ENCODE results near the gene DFFA.
"Not testable (repeated sequence)": the region's sequence is repeated elsewhere in the genome, so short reads cannot be mapped to it uniquely, and the experiment has no call there.

The DFFA gene

DNA sequence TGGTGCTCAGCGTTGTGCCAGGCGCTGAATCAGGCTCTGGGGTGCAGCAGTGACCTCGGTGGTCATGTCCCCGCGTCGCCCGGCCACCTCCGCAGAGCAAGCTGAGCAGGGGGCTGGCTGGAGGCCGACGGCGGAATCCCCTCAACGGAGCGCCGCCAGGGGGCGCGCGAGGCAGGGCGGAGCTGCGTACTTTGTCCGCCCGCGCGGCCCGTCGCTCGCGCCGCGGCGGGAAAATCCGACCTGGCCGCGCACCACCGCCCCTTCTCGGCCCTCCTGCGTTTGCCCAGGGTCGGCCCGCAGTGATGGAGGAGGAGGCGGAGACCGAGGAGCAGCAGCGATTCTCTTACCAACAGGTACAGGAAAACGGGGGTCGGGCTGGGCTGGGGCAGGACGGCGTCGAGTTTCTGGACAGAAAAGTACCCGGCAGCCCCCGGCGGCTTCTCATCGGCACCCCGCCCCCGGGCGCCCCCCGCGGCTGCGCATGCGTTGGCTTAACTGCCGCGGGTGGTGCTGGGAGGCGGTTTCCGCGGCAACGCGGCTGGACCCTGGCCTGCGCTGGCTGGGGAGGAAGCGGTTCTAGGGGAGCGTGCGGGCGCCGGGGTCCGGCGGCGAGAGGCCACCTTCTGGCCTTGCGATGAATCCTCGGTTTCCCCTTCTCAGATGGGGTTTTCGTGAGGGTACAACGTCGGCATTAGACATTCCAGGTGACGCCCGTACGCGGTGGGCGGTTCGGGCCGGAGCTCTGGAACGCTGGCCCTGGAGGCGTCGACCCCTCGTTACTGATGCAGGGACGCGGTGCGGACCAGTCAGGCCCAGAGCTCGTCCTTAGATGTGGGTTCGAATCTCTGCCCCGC is 41.9 kb downstream of the DFFA start, which contains the start of gene CENPS:
Gene CENPS (plus strand): TSS at position 218 of the 854 bp plus-strand sequence. CDS start 85 bp downstream, at position 303.
- peak; percentile 70 for DNase-seq (ENCODE audit: low read depth)

DNA sequence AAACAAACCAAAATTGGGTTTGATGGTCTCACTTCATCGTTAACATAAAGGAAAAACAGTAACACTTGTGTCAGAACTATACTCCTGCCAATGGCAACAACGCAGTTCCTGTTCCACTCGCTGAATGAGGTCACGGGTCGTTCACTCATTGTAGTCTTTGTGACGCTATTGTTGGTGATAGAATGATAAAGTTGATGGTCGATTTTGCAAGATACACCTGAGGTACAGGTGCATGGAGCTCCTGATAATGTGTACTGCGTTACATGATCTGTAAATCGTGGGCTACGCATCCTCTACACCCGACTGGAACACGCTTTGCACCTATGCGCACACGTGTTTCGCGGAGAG is 42.5 kb downstream of the DFFA start:
- DNase-seq (ENCODE audit: low read depth), result no peak

DNA sequence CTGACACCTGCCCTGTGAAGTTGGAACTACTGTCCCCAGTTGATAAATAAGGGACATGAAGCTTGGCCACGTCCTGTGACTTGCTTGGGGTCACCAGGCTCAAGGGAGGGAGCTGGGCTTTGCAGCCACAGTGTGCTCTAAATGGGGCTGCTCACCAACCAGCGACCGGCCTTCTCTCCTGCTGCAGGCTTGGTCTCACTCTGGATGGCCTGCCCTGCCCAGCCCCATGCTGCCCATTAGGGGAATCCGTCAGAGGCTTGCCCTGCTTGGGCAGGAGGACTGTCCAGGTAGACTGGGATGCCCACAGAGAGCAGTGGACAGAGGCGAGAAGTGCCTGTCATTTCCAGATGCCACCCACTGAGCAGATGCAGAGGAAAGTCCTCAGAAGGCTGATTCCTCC is 43.3 kb downstream of the DFFA start:
- no peak for DNase-seq (ENCODE audit: low read depth)

DNA sequence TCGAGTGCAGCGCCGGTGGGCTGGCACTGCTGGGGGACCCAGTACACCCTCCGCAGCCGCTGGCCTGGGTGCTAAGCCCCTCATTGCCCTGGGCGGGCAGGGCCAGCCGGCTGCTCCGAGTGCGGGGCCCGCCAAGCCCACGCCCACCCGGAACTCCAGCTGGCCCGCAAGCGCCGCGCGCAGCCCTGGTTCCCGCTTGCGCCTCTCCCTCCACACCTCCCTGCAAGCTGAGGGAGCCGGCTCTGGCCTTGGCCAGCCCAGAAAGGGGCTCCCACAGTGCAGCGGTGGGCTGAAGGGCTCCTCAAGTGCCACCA is 45.8 kb downstream of the DFFA start:
- DNase-seq (ENCODE audit: low read depth), result not testable (repeated sequence)

DNA sequence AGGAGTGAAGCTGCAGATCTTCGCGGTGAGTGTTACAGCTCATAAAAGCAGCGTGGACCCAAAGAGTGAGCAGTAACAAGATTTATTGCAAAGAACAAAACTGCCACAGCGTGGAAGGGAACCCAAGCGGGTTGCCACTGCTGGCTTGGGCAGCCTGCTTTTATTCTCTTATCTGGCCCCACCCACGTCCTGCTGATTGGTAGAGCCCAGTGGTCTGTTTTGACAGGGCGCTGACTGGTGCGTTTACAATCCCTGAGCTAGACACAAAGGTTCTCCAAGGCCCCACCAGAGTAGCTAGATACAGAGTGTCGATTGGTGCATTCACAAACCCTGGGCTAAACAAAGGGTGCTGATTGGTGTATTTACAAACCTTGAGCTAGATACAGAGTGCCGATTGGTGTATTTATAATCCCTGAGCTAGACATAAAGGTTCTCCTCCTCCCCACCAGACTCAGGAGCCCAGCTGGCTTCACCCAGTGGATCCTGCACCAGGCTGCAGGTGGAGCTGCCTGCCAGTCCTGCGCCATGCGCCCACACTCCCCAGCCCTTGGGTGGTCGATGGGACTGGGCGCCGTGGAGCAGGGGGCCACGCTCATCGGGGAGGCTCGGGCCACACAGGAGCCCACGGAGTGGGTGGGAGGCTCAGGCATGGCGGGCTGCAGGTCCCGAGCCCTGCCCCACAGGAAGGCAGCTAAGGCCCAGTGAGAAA is 46.3 kb downstream of the DFFA start:
- not testable (repeated sequence) for DNase-seq (ENCODE audit: low read depth)

DNA sequence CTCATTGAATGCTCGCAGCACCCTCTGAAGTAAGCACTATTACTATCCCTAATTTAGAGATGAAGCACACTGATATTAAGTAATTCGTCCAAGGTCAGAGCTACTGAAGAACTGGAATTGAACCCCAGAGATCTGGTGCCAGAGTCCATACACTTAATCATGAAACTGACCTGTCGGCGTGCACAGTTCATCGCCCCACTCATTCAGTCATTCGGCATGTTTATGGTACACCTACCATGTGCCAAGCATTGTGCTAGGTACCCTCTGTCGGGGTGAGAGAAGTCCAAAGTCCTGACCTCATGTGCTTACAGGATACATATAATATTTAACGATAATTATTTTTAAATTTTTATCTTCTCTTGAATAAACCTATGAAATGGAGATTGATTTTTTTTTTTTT is 47.7 kb downstream of the DFFA start:
- no peak for DNase-seq (ENCODE audit: low read depth)

DNA sequence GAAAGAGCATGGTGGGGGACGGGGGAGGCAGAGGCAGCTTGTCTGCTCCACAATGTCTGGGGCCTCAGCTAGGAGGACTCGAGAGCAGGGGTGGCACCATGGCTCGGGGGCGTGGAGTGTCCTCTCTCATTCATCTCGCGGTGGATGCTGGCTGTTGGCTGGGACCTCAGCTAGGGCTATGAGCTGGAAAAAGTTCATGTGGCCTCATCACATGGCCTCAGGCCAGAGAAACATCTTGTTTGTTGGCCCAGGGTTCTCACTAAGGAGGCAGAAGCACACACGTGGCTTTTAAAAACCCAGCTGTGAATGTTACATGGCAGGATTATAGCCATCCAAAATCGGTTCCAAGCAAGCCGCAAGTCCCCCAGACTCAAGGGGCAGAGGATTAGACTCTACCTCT is 48.3 kb downstream of the DFFA start:
- no peak for DNase-seq (ENCODE audit: low read depth)

DNA sequence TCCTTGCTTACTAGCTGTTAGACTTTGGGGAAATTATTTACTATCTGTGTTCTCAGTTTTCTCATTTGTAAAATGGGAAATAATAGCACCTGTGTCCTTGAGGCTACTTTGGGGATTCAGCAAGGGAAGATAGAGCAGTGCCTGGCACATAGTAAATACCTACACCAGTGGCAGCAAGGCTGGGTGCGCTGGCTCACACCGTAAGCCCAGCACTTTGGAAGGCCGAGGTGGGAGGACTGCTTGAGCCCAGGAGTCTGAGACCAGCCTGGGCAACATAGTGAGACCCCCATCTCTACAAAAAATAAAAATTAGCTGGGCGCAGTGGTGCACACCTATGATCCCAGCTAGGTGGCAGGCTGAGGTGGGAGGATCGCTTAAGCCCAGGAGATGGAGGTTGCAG is 50.7 kb downstream of the DFFA start:
- no peak for DNase-seq (ENCODE audit: low read depth)

DNA sequence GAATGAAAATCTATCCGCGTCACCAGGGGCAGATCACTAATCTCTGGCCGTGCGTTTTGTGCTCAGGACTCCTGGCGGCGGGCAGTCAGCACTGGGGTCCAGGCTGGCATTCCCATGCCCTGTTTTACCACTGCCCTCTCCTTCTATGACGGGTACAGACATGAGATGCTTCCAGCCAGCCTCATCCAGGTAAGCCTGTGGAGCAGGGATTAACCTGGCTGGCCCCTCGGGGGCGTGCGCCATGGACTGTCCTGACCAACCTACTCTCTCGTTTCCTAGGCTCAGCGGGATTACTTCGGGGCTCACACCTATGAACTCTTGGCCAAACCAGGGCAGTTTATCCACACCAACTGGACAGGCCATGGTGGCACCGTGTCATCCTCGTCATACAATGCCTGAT is 53.0 kb downstream of the DFFA start:
- no peak for DNase-seq (ENCODE audit: low read depth)

DNA sequence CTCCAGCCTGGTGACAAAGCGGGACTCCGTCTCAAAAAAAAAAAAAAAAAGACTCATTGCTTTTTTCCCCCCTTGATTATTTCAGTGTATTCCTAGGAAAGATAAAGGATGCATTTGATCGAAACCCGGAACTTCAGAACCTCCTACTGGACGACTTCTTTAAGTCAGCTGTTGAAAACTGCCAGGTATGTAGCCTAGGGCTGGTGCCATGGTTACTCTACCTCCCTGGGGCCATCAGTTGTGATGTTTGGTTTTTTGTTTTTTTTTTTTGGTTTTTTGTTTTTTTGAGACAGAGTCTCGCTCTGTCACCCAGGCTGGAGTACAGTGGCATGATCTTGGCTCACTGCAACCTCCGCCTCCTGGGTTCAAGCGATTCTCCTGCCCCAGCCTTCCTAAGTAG is 53.6 kb downstream of the DFFA start:
- DNase-seq (ENCODE audit: low read depth), result not testable (repeated sequence)

DNA sequence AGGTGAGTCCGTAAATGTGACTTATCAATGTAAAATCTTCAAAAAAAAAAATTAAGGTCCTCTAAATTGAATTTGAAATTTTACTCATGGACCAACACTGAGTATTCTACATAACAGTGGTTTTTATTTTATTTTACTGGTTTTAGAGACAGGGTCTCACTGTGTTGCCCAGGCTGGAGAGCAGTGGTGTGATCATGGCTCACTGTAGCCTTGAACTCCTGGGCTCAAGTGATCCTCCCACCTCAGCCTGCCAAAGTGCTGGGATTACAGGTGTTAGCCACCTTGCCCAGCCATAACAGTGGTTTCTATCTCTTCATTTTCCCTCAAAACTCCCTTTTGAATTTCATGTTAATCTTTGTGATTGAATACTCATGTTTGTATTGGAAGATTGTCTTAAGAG is 56.4 kb downstream of the DFFA start:
- DNase-seq (ENCODE audit: low read depth), result not testable (repeated sequence)

DNA sequence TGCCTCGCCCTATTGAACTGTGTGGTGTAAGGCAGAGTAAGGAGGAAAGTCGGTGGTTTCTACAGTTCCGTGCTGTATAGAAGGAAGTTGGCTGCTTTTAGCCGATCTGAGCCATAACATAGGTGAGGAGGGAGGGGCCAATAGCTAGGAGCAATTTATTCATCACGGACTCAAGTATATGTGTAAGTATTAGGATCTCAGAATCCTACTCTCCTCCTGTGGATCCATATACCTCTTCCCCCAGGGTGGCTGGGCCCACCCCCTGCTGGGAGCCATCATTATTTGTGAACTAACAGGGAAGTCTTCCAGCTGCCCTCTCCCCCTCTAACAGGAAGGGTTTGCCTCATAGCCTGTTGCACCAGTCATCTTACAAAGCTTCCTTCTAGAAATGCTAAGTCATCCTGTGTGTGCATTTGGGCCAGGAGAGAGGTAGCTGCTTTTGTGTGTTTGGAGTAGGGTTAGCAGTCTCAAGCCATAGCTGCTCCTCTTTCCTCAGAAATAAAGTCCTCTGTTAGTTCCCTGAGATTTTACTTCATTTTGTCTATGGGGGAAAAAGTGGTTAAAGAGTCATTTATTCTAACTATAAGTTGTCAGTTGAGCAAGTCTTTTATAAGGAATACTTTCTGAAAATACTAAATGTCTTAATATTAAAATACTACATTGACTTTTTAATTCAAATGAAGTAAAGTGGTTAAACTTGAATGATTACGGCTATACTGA is 57.0 kb downstream of the DFFA start:
- no peak for DNase-seq (ENCODE audit: low read depth)

DNA sequence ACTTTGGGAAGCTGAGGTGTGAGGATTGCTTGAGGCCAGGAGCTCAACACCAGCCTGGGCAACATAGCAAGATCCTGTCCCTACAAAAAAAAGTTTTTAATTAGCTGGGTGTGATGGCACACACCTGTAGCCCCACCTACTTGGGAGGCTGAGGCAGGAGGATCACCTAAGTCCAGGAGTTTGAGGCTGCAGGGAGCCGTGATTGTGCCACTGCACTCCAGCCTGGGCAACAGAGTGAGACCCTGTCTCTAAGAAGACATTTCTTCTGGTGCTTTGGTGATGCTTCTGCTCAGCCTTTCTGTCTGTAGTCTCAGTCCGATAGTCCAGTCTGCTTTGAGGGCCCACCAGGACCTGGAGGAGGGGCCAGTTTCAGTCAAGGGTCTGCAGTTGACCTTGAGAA is 65.1 kb downstream of the DFFA start:
- DNase-seq (ENCODE audit: low read depth), result no peak
